Peyer's patch (tissue), 4 donors: Measurements from ENCODE around the gene KRCC1. TPM values are rescaled to one million over a fixed set of nuclear protein-coding genes. Genes with fewer than 3 reads are reported as not detected.

ENCODE experiments used
- DNase-seq, 3 donors: peaks; one replicate each; pipeline ENCODE4 v3.0.0-alpha.2; 2017 to 2019
- H3K27ac ChIP-seq, 4 donors: fragments of 200-600 bp; sonication (generic); one replicate each; pipeline ENCODE4 v1.5.1; 2016 to 2019
- H3K27me3 ChIP-seq, 2 donors: fragments of 200-600 bp; sonication (generic); one replicate each; pipeline ENCODE4 v1.5.1; 2019
- H3K36me3 ChIP-seq, 3 donors: fragments of 200-600 bp; sonication (generic); one replicate each; pipeline ENCODE4 v1.5.1; 2016 to 2019
- H3K4me1 ChIP-seq, 4 donors: fragments of 200-600 bp; sonication (generic); one replicate each; pipeline ENCODE4 v1.5.1; 2016 to 2019
- H3K4me3 ChIP-seq, 4 donors: fragments of 200-600 bp; sonication (generic); 1 replicate in 3 of 4; 2 replicates in 1 of 4; pipeline ENCODE4 v1.5.1; 2016 to 2019; ENCODE audit warnings: mild to moderate bottlenecking in 1 of 4
- H3K9me3 ChIP-seq, 4 donors: fragments of 200-600 bp; sonication (generic); one replicate each; pipeline ENCODE4 v1.5.1; 2016 to 2019; ENCODE audit warnings: mild to moderate bottlenecking in 1 of 4
- CTCF ChIP-seq, 6 experiments: fragments of 450-650 bp in 4 of 6; fragments of 200-600 bp in 2 of 6; sonication (generic) in 1 of 6; IDR thresholded peaks; one replicate each; pipeline ENCODE4 v1.5.1; 2017 to 2019; ENCODE audit warnings: antibody characterized with exemption in 6 of 6, mild to moderate bottlenecking in 3 of 6, moderate library complexity in 1 of 6
- POLR2A ChIP-seq, 2 donors: fragments of 450-650 bp; IDR thresholded peaks; one replicate each; pipeline ENCODE4 v1.5.1; 2017; ENCODE audit warnings: antibody characterized with exemption in 2 of 2, mild to moderate bottlenecking in 2 of 2, moderate library complexity in 2 of 2
- total RNA-seq, 4 donors: library from RNA; depleted of rRNA; stranded (reverse); fragments of >200 nt; gene quantifications; one replicate each; pipeline ENCODE4 v1.1.0, GENCODE V29; 2016

KRCC1 gene
- 10 to 100 TPM; 18.0 to 40.4 (median 27.3) TPM for total RNA-seq

- Histone ChIP-seq H3K27me3 (no peaks in the 10 kb centered on the region), H3K9me3 (no peaks in the 10 kb centered on the region), H3K4me3 (peak within 1 kb of the TSS; percentile 68 to 86 (median 75)), H3K36me3 (no peaks in the 10 kb centered on the region), H3K27ac (peak within 1 kb of the TSS; percentile 93 to 99 (median 98)), H3K4me1 (peaks cover 0 to 32% (median 6%) of the 10 kb centered on the region in 4 donors)
- DNase-seq: peak; percentile 91 to 98 (median 97)
- TF ChIP-seq CTCF (IDR thresholded peaks at IDR 0.05): peak in 2 of 6 experiments; percentile 33
- TF ChIP-seq POLR2A (IDR thresholded peaks at IDR 0.05): peak; percentile 97 to 98
Measured at GRCh38 chr2:88055371-88056128, at the start of gene KRCC1. Gene KRCC1 (minus strand): TSS chr2:88055783. CDS start chr2:88028563, 27,220 bp downstream.

- Histone ChIP-seq H3K4me1 (no peaks in the 10 kb centered on the region), H3K9me3 (no peaks in the 10 kb centered on the region), H3K36me3 (no peaks in the 10 kb centered on the region), H3K4me3 (no peak overlapping the region), H3K27ac (no peak overlapping the region), H3K27me3 (no peaks in the 10 kb centered on the region)
- no peak for TF ChIP-seq POLR2A (IDR thresholded peaks at IDR 0.05)
- no peak for DNase-seq
Measured at GRCh38 chr2:88100489-88100858, 44.9 kb upstream of the KRCC1 start.

- TF ChIP-seq CTCF (IDR thresholded peaks at IDR 0.05) (no peak), POLR2A (IDR thresholded peaks at IDR 0.05) (no peak)
- H3K27me3 ChIP-seq: no peaks in the 10 kb centered on the region
- H3K4me1 ChIP-seq: no peaks in the 10 kb centered on the region
- no peaks in the 10 kb centered on the region for H3K36me3 ChIP-seq
- no peak overlapping the region for H3K4me3 ChIP-seq
- no peaks in the 10 kb centered on the region for H3K9me3 ChIP-seq
- no peak overlapping the region for H3K27ac ChIP-seq
- DNase-seq: no peak
Measured at GRCh38 chr2:88099798-88100488, 44.4 kb upstream of the KRCC1 start.

- Histone ChIP-seq H3K4me1 (no peaks in the 10 kb centered on the region), H3K27me3 (no peaks in the 10 kb centered on the region), H3K36me3 (no peaks in the 10 kb centered on the region), H3K9me3 (no peaks in the 10 kb centered on the region), H3K4me3 (no peak overlapping the region), H3K27ac (no peak overlapping the region)
- no peak for TF ChIP-seq POLR2A (IDR thresholded peaks at IDR 0.05)
- TF ChIP-seq CTCF (IDR thresholded peaks at IDR 0.05): no peak
- DNase-seq: no peak
Measured at GRCh38 chr2:88098558-88098900, 42.9 kb upstream of the KRCC1 start.

GRCh38 chr2:88097891-88098557 lies 42.4 kb upstream of the KRCC1 start:
- Histone ChIP-seq H3K27ac (no peak overlapping the region), H3K27me3 (no peaks in the 10 kb centered on the region), H3K36me3 (no peaks in the 10 kb centered on the region), H3K4me3 (no peak overlapping the region), H3K9me3 (no peaks in the 10 kb centered on the region), H3K4me1 (no peaks in the 10 kb centered on the region)
- TF ChIP-seq POLR2A (IDR thresholded peaks at IDR 0.05) (no peak), CTCF (IDR thresholded peaks at IDR 0.05) (no peak)
- DNase-seq: no peak

GRCh38 chr2:88097192-88097591 lies 41.6 kb upstream of the KRCC1 start:
- H3K9me3 ChIP-seq: no peaks in the 10 kb centered on the region
- no peaks in the 10 kb centered on the region for H3K27me3 ChIP-seq
- TF ChIP-seq CTCF (IDR thresholded peaks at IDR 0.05) (no peak), POLR2A (IDR thresholded peaks at IDR 0.05) (no peak)
- no peaks in the 10 kb centered on the region for H3K36me3 ChIP-seq
- no peaks in the 10 kb centered on the region for H3K4me1 ChIP-seq
- H3K27ac ChIP-seq: no peak overlapping the region
- DNase-seq: no peak
- H3K4me3 ChIP-seq: no peak overlapping the region
